ENCODE data around the gene GPR152.

The GPR152 gene

GRCh38 chr11:67452141-67452952, at the start of gene GPR152:
Gene GPR152 (minus strand): TSS chr11:67452729. CDS start chr11:67452724, 5 bp downstream.
- DNase-seq = no peak

- DNase-seq = no peak
Observed at GRCh38 chr11:67501854-67502253, 49.3 kb upstream of the GPR152 start.

GRCh38 chr11:67500831-67501715, 48.5 kb upstream of the GPR152 start:
- DNase-seq = no peak

GRCh38 chr11:67500484-67500821, 47.9 kb upstream of the GPR152 start:
- no peak for DNase-seq

GRCh38 chr11:67499808-67500483, 47.4 kb upstream of the GPR152 start:
- no peak for DNase-seq

- DNase-seq = no peak
Observed at GRCh38 chr11:67498544-67498972, 46.0 kb upstream of the GPR152 start.

- DNase-seq = no peak
Observed at GRCh38 chr11:67497656-67498291, 45.2 kb upstream of the GPR152 start.

- DNase-seq = no peak
Observed at GRCh38 chr11:67496113-67496512, 43.6 kb upstream of the GPR152 start.

GRCh38 chr11:67495234-67496005, 42.9 kb upstream of the GPR152 start:
- no peak for DNase-seq

GRCh38 chr11:67494371-67495233, 42.1 kb upstream of the GPR152 start:
- no peak for DNase-seq

- no peak for DNase-seq
Observed at GRCh38 chr11:67493548-67494370, 41.2 kb upstream of the GPR152 start.

GRCh38 chr11:67492801-67493547, 40.4 kb upstream of the GPR152 start:
- no peak for DNase-seq

- no peak for DNase-seq
Observed at GRCh38 chr11:67492069-67492727, 39.7 kb upstream of the GPR152 start.

- DNase-seq = no peak
Observed at GRCh38 chr11:67491276-67492068, 38.9 kb upstream of the GPR152 start.

GRCh38 chr11:67490727-67491065, 38.2 kb upstream of the GPR152 start:
- no peak for DNase-seq

- DNase-seq = no peak
Observed at GRCh38 chr11:67489885-67490726, 37.6 kb upstream of the GPR152 start.

Data from CD4-positive, alpha-beta T cell treated with Interferon alpha-2 for 1 hour (primary cell).